ENCODE results near the gene MCM3.

MCM3 gene

DNA sequence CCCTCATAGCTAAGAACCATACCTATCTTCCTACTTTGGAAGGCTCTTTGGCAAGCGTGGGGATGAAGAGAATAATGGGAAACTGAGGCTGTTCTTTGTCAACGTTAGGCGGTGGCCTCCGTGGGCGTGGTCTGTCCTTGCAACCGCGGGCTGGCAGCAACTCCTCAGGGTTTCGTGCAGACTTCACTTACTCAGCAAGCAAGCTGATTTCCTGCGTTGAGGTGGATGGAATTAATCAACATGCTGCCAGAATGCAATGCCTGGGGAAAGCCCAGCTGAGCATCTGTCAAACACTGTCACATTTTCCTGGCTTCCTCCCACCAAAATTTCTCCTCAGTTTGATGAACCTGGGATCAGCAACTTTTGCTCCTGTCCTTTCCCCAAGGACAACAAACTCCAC lies 31.0 kb downstream of the MCM3 start:
- Histone ChIP-seq H4K20me1 (ENCODE audit: insufficient read depth, low read length) (no peaks in the 10 kb centered on the region), H3K79me2 (ENCODE audit: insufficient read depth, low read length) (no peaks in the 10 kb centered on the region), H3K4me2 (ENCODE audit: low read length) (no peak overlapping the region), H3K9me3 (ENCODE audit: low read length) (no peaks in the 10 kb centered on the region), H3K9me2 (ENCODE audit: low read depth, low read length) (no peaks in the 10 kb centered on the region), H3K27ac (ENCODE audit: low read depth, low read length, poor library complexity, severe bottlenecking) (no peak overlapping the region), H3K4me3 (ENCODE audit: low read depth, low read length, poor library complexity, severe bottlenecking) (no peak overlapping the region), H3K9ac (ENCODE audit: low read length) (no peak overlapping the region), H3F3A (ENCODE audit: insufficient read depth, low read length) (no peaks in the 10 kb centered on the region), H3K4me1 (ENCODE audit: insufficient read depth, low read length, severe bottlenecking) (no peaks in the 10 kb centered on the region), H2AFZ (ENCODE audit: low read length) (no peak overlapping the region), H3K36me3 (ENCODE audit: insufficient read depth, low read length) (no peaks in the 10 kb centered on the region), H3K27me3 (ENCODE audit: insufficient read depth, low read length) (no peaks in the 10 kb centered on the region; the same call in 1 of the 2 replicates)
- TF ChIP-seq CTCF (IDR thresholded peaks at IDR 0.05; ENCODE audit: low read length) (no peak), EZH2 (IDR thresholded peaks at IDR 0.05; ENCODE audit: borderline replicate concordance, low read length) (no peak)

GRCh38 chr6:52251113-52251512 lies 33.4 kb downstream of the MCM3 start:
- Histone ChIP-seq H3F3A (ENCODE audit: insufficient read depth, low read length) (no peaks in the 10 kb centered on the region), H3K9me2 (ENCODE audit: low read depth, low read length) (no peaks in the 10 kb centered on the region), H3K9me3 (ENCODE audit: low read length) (no peaks in the 10 kb centered on the region), H3K4me1 (ENCODE audit: insufficient read depth, low read length, severe bottlenecking) (no peaks in the 10 kb centered on the region), H3K9ac (ENCODE audit: low read length) (no peak overlapping the region), H3K27ac (ENCODE audit: low read depth, low read length, poor library complexity, severe bottlenecking) (no peak overlapping the region), H3K27me3 (ENCODE audit: insufficient read depth, low read length) (no peaks in the 10 kb centered on the region; the same call in none of the 2 replicates), H3K4me3 (ENCODE audit: low read depth, low read length, poor library complexity, severe bottlenecking) (no peak overlapping the region), H4K20me1 (ENCODE audit: insufficient read depth, low read length) (no peaks in the 10 kb centered on the region), H3K79me2 (ENCODE audit: insufficient read depth, low read length) (no peaks in the 10 kb centered on the region), H3K4me2 (ENCODE audit: low read length) (no peak overlapping the region), H3K36me3 (ENCODE audit: insufficient read depth, low read length) (no peaks in the 10 kb centered on the region), H2AFZ (ENCODE audit: low read length) (no peak overlapping the region)
- TF ChIP-seq CTCF (IDR thresholded peaks at IDR 0.05; ENCODE audit: low read length): no peak
- TF ChIP-seq EZH2 (IDR thresholded peaks at IDR 0.05; ENCODE audit: borderline replicate concordance, low read length): no peak

DNA sequence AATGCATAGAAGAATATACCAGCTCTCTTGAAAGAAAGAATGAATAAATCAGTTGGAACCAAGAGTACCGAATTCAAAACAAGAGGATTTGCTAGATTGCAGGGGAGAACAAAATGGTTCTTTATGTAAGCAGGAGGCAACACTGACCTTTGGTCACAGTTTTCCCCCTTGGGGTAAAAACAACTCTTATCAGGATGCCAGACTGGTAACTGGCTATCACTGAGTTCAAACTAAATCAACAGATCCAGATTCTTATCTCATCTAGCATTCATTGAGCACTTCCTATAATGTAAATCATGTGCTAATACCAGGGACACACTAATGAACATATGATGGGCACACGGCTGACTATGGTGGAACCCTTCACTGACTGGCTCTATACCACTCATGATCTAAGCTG lies 35.5 kb downstream of the MCM3 start:
- Histone ChIP-seq H4K20me1 (ENCODE audit: insufficient read depth, low read length) (no peaks in the 10 kb centered on the region), H3K9me3 (ENCODE audit: low read length) (no peaks in the 10 kb centered on the region), H3F3A (ENCODE audit: insufficient read depth, low read length) (no peaks in the 10 kb centered on the region), H2AFZ (ENCODE audit: low read length) (no peak overlapping the region), H3K9ac (ENCODE audit: low read length) (no peak overlapping the region), H3K4me2 (ENCODE audit: low read length) (no peak overlapping the region), H3K4me3 (ENCODE audit: low read depth, low read length, poor library complexity, severe bottlenecking) (no peak overlapping the region), H3K27me3 (ENCODE audit: insufficient read depth, low read length) (no peaks in the 10 kb centered on the region; the same call in none of the 2 replicates), H3K4me1 (ENCODE audit: insufficient read depth, low read length, severe bottlenecking) (no peaks in the 10 kb centered on the region), H3K9me2 (ENCODE audit: low read depth, low read length) (no peaks in the 10 kb centered on the region), H3K36me3 (ENCODE audit: insufficient read depth, low read length) (no peaks in the 10 kb centered on the region), H3K79me2 (ENCODE audit: insufficient read depth, low read length) (no peaks in the 10 kb centered on the region), H3K27ac (ENCODE audit: low read depth, low read length, poor library complexity, severe bottlenecking) (no peak overlapping the region)
- TF ChIP-seq CTCF (IDR thresholded peaks at IDR 0.05; ENCODE audit: low read length): no peak
- no peak for TF ChIP-seq EZH2 (IDR thresholded peaks at IDR 0.05; ENCODE audit: borderline replicate concordance, low read length)

All from OCI-LY1 (cell line).